Astrocyte of the cerebellum (primary cell): ENCODE results near the gene WNT7B.
A peak's percentile ranks its signal among the peaks of the same experiment; 100 is the strongest.

ENCODE experiments used
- DNase-seq: peaks from one replicate; pipeline ENCODE4 v3.0.0-alpha.2; 2011; ENCODE audit warnings: low read depth
- H3K4me3 ChIP-seq: 2 replicates; pipeline ENCODE4 v1.5.1; 2011; ENCODE audit warnings: mild to moderate bottlenecking, low read depth, low read length, moderate library complexity
- in situ Hi-C: cut with HindIII; loops from 2 replicates; pipeline ENCODE4 v1.10.0; 2017; ENCODE audit warnings: low sequenced_read_pairs
- TF ChIP-seq, protein P1 (sequence below): IDR thresholded peaks from 2 replicates; pipeline ENCODE4 v1.5.1; 2012; ENCODE audit warnings: low read length, low read depth, moderate library complexity, mild to moderate bottlenecking; ENCODE audit errors: missing control alignments

Gene WNT7B

DNA sequence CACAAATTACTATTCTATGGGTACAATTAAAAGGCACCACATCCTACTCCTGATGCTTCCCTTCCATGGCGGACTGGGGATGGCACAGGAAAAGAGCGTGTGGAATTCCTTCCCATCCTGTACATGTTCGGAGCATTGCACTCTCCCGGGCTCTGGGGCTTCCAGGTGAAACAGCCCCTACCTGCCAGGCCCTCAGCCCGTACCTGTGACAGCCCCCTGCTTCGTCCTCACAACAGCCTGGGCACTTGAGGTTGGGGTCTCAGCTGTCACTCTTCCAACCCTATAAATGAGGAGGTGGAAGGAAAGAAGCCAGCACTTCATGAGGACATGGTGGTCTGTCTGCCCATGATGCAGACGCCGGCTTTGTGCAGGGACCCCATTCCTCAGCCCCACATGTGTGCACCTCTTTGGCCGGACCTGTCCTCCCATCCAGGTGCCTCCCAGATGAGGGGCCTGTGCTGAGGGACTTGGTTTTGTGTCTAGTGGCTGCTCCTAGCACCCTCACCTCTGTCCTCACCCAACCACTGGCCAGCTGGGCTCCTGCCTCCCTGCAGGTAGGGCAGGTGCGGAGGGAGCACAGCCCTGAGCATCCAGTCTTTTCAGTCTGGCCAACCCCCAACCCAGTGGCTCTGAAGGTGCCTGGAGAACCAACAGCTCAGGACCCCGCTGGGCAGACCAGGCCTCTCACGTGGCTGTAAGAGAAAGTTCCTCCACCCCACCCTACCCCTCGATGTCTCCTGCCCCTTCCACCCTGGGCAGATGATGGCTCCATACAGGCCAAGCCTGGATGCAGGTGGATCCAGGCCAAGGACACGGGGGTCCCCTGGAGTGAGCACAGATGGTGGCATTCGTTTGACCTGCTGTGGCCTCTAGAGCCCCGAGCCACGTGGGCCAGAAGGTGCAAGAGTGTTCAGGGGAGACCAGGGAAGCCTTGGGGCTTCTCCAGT, 23.4 kb upstream of the WNT7B start:
- TF ChIP-seq, protein P1, sequence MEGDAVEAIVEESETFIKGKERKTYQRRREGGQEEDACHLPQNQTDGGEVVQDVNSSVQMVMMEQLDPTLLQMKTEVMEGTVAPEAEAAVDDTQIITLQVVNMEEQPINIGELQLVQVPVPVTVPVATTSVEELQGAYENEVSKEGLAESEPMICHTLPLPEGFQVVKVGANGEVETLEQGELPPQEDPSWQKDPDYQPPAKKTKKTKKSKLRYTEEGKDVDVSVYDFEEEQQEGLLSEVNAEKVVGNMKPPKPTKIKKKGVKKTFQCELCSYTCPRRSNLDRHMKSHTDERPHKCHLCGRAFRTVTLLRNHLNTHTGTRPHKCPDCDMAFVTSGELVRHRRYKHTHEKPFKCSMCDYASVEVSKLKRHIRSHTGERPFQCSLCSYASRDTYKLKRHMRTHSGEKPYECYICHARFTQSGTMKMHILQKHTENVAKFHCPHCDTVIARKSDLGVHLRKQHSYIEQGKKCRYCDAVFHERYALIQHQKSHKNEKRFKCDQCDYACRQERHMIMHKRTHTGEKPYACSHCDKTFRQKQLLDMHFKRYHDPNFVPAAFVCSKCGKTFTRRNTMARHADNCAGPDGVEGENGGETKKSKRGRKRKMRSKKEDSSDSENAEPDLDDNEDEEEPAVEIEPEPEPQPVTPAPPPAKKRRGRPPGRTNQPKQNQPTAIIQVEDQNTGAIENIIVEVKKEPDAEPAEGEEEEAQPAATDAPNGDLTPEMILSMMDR: no peak
- no peak overlapping the region for H3K4me3 ChIP-seq
- in situ Hi-C loops: loop anchor here (10.0 to 25.0 kb wide), 3 partner anchors 74 to 312 kb away; no protein-coding TSS in a partner anchor
- no peak for DNase-seq

DNA sequence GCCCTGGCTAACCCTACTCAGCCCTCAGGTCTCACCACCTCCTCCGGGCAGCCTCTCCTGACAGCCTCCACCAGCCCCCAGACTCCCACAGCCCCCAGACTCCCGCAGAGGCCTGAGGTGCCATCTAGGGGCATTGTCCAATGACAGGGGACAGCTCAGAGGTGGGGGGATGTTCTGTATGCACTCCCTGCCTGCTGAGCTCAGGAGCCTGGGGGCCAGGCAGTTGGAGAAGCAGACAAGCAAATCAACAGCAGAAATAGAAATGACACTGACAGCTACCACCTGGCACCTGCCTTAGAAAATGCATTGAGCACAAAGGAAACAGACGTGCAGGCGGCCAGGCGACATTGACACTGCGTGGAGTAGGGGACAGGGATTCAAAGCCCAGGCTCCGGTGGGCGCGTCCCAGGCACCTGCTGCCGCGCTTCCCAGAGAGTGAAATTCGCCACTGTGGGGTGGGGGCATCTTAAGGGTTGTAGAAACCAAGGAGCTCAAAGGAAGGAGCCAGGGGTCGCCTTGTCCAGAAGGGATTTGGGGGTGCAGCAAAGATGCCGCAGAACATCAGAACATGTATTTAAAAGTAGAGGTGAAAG, 22.5 kb upstream of the WNT7B start:
- no peak for DNase-seq
- H3K4me3 ChIP-seq: no peak overlapping the region
- in situ Hi-C loops: no loop called here
- TF ChIP-seq, protein P1: no peak

DNA sequence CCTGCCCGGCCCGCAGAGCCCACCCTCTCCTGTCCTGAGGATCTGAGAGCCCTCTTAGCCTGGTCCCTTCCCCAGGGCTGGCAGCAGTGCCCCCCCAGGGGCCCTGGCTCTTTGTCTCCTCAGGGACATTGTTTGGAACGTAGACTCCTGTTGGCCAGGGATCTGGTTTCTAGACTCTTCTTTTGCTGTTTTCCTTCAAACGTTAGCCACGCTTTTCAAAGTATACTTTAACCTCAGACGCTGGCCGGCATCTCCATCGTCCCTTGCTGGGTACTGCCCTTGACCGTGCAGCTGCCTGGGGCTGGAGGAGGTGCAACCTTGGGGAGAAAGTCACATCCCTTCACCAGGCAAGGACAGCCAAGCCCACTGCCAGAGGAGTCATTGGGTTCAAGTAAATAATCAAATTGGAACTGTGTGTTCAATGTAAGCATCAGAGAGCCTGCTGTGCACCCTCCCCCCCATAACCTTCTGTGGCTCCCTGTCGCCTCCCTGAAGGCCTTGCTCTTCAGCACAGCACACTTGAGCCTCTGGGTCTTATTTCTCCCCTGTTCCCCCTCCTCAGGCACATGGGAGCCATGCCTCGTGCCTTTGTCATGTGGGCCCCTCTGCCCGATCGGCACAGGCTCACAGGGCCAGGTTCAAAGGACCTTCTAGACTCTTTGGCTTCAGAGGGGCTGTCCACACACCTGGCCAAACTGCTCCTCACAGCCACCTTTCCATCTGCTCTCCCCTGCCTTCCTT, 21.8 kb upstream of the WNT7B start:
- DNase-seq: no peak
- in situ Hi-C loops: no loop called here
- no peak overlapping the region for H3K4me3 ChIP-seq
- TF ChIP-seq, protein P1: no peak

DNA sequence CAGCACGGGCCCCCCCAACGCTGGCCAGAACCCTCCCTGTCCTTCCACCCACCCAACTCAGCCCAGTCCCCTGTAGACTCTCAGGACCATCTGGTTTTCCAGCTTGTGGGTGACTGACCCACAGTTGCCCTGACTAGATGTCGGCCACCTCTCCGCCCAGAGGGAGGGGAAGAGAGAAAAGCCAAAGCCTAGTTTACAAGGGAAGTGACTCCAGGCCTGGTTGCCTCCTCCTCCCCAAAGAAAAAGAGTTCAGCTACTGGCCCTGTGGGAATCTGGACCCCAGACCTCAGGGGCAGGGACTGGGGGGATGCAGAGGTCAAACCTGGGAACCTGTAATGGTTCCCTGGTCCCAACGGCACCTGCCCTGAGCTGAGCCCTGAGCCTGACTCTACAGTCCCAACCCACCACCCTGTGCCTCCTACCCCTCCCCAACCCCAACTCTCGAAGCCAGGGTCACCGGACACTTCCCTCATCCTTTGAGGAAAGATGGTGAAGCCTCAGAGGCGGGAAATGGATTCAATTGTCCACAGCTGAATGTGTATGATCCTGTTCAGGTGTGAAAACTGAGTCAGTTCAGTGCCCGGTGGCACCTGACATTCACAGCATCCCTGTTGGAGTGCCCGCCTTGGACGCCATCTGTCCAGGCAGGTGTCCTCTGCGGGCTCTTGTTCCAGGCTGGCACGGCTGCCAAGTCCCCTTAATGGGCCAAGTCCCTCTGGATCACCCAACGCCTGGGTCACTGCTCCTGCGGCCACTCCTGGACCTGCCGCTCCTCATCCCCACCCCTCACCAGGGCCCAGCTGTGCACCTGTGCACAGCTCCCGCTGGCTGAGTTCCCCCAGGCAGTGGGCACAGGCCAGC, 21.0 kb upstream of the WNT7B start:
- TF ChIP-seq, protein P1: no peak
- DNase-seq: no peak
- in situ Hi-C loops: no loop called here
- H3K4me3 ChIP-seq: no peak overlapping the region

DNA sequence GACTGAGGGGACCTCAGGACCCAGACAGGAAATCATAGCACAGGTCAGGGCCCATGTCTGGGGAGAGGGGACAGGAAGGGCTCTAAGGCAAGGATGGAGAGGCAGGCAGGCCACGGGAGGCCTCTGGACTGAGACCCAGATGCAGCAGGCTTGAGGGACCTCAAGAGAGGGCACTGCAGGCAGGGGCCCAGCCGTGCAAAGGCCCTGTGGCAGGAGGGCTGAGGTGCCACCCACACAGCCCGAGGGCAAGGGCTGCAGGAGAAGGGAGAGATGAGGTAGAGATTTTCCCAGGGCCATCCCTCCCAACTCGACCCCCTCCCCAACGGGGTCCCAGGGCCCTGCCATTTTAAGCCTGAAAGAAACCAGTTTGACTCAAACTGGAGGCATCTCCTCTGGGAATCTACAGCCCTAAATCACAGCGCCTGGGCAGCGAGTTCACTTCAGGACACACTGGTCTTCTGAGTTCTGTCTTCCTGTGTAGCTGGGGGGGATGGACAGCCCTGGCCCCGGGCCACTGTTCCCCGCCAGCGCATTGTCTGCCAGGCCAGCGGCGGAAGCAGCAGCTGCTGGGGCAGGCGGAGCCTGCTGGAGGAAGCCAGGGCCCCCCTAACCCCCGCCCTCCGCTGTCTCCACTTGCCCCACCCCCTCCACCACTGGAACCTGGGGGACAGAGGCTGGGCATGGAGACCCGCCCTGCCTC, 20.3 kb upstream of the WNT7B start:
- no peak overlapping the region for H3K4me3 ChIP-seq
- in situ Hi-C loops: no loop called here
- TF ChIP-seq, protein P1: no peak
- peak; percentile 88 for DNase-seq
